ENCODE data around the gene CLCNKB.
"Not testable (repeated sequence)": the region's sequence is repeated elsewhere in the genome, so short reads cannot be mapped to it uniquely, and the experiment has no call there.

CLCNKB gene

GRCh38 chr1:16043521-16043920, at the start of gene CLCNKB:
Gene CLCNKB, plus strand, starts transcription at chr1:16043782. Its CDS starts 711 bp downstream, at chr1:16044493.
- no peak for DNase-seq (ENCODE audit: low read depth)

- no peak for DNase-seq (ENCODE audit: low read depth)
Observed at GRCh38 chr1:15994081-15994480, 49.5 kb upstream of the CLCNKB start.

DNA sequence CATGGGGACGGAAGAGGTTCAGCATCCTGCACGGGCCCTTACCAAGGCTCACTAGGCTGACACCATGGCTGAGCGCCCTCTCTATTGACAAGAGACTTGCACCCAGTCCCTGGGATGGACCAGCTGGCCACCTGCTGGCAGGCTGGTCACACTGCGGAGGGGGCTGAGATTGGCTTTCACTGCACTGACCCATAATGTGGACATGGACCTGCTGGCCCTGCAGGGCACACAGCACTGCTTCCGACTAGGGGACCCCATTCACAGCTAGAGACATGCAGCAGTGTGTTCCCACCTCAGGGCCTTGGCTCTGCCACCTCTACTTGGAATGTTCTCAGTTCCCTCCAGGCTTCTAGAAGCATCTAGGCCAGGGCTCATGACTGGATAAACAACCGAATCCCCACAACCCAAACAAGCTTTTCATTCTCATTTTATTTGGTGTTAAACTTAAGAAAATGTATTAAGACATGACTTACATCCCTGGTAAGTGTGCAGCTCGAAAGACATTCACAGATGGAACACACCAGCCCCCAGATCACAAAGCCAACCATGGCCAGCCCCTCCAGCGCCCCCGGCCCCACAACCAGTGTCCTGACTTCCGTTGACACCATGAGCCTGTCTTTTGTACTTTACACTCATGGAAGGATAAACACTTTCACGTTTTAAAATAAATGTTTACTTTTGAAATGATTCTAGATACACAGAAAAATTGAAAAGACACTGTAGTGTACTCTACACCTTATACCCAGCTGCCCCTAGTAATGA, 48.8 kb upstream of the CLCNKB start:
- DNase-seq (ENCODE audit: low read depth): peak; percentile 32

DNA sequence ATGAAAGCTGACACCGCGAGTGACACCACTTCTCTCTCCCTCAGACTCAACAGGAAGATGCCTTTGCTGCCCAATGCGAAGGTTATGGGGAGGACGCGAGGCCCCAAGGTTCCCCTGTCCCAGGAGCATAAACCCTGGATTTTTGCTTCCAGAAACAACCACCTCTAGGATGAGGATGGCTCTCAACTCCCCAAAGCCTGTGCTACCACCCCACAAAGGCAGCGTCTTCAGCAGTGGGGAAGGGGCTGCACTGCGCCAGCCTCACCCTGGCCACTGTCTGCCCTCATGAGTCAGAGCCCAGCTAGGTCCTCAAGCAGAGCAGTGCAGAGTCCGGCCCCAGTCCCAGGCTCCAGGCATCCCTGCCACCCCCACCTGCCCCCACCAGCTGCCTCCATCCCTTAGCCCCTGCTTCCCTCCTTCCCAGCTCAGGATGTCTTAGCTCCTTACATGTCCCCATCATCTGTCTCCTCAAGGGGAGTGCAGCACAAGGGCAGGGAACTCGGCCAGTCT, 46.5 kb upstream of the CLCNKB start:
- no peak for DNase-seq (ENCODE audit: low read depth)

DNA sequence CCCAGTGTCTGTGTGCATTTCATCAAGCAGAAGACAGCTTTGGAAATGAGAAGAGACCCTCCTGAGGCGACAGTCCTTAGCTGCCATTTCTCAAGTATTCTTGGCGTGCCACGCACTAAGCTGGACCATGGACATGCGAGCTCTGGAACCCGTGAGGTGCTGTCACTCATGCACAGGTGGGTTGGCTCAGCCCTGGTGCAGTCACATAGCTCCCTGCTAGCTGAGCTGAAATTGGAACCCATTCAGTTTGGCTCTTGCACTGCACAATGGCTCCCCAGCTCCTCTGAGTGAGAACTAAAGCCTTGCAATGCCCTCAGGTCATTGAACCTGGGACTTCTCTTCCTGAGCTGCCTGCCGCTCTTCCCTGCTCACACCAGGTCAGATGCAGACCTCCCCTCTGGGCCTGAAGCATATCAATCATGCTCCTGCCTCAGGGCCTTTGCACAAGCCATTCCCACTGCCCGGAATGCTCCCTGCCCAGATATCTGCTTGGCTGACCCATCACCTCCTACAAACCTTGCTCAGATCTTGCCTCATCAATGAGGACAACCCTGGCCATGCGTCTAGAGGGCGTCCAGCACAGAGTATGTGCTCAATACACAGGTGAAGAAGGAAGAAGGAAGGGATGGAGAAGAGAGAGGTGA, 45.8 kb upstream of the CLCNKB start:
- DNase-seq (ENCODE audit: low read depth): no peak

DNA sequence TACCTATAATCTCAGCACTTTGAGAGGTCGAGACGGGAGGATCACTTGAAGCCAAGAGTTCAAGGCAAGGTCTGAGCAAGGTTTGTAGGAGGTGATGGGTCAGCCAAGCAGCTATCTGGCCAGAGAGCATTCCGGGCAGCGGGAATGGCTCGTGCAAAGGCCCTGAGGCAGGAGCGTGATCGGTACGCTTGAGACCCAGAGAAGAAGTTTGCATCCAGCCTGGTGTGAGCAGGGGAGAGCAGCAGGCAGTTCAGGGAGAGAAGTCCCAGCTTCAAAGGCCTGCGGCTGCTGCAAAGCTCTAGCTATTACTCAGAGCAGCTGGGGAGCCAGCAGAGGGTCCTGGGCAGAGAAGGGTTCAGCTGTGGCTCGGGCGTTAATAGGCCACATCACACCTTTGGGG, 44.7 kb upstream of the CLCNKB start:
- DNase-seq (ENCODE audit: low read depth): no peak

DNA sequence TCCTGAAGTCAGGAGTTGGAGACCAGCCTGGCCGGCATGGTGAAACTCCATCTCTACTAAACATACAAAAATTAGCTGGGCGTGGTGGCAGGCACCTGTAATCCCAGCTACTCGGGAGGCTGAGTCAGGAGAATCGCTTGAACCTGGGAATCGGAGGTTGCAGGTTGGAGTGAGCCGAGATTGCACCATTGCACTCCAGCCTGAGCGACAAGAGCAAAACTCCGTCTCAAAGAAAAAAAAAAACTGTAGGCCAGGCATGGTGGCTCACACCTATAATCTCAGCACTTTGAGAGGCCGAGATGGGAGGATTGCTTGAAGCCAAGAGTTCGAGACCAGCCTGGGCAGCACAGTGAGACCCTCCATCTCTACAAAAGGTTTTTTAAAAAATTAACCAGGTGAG, 42.3 kb upstream of the CLCNKB start:
- DNase-seq (ENCODE audit: low read depth): not testable (repeated sequence)

- DNase-seq (ENCODE audit: low read depth): no peak
Observed at GRCh38 chr1:16005597-16005996, 38.0 kb upstream of the CLCNKB start.

GRCh38 chr1:16006010-16006409, 37.6 kb upstream of the CLCNKB start:
- no peak for DNase-seq (ENCODE audit: low read depth)

DNA sequence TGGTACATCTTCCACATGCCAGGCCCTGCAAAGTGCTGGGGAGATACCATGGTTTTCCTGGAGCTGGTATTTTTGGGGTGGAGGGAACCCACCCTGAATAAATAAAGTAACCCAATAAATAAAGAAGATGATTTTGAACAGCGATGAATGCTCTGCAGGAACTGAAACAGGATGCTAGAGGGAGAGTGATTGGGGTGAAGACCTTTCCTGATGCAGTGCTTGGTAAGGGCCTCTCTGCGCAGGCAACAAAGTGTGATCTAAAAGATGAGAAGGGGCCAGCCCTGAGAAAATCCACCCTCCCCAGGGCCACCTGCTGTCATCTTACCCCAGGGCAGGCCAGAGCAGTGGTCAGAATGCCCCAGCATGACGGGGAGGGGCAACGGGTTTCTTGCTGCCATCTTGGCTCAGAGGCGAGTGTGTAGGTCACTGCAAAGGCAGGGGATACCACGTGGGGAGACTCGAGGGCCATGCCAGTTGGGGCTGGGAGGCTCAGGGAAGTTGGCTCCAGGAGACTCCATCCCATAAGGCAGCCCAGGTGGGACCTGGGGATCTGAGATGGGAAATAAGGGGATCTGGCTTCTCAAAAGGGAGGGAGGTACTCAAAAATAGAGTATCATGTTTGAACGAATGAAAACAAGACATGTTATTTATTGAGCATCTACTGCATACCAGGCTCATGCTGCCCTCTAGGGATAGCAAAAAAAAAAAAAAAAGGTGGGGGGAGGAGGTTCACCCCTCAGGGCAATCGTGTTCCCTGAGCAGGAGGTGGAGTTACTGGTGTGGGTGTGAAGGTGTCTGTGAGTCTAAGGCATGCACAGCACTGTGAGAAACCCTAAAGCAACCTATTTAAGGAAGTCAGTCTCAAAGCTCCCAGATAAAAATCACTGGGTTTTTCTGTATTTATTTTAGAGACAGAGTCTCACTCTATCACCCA, 36.8 kb upstream of the CLCNKB start:
- DNase-seq (ENCODE audit: low read depth): no peak

DNA sequence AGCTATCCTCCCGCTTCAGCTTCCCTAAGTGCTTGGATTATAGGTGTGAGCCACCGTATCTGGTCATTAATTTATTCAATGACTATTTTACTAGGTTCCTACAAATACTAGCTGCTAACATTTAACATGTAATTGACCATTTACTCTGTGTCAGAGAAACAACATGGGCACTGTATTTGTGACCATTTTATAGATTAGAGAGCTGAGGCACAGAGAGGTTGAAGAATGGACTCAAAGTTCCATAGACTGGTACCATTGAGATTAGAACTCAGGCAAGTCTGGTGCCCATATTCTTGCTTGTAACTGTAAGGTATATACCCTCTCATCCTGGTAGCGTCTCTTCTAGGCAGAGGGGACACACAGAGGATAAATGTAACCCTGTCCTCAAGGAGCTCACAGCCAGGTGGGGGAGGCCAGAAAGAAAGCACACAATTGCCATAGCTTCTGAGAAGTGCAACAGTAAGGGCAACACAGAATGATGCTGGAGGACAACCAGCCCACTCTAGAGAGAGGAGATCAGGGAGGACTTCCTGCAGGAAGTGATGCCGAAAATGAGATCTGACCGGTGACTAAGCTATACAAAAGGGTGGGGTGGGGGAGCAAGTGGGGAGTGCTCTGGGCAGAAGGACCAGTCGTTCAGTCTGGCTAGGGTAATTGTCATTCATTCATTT, 35.8 kb upstream of the CLCNKB start:
- DNase-seq (ENCODE audit: low read depth): no peak

DNA sequence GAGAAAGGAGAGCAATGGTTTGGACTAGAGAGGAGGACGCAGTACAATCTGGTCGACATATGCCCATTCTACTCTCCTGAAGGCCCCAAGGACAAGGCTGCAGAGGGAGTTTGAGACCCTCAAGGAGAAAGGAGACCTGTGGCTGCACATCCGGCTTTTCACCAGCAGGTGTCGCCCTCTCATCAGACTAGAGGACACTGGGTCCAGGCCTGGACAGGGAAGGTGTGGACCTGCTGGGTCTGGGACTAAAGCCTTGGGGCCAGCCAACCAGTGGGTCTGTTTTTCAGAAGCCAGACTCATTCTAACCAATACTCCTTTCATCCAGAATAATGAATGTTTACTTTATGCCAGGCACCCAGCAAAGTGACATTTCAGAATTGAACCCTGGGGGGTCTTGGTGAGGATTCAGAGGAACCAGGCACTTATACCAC, 34.5 kb upstream of the CLCNKB start:
- DNase-seq (ENCODE audit: low read depth): peak; percentile 73

GRCh38 chr1:16009678-16010077, 33.9 kb upstream of the CLCNKB start:
- DNase-seq (ENCODE audit: low read depth): no peak

GRCh38 chr1:16010837-16011236, 32.7 kb upstream of the CLCNKB start:
- no peak for DNase-seq (ENCODE audit: low read depth)

- DNase-seq (ENCODE audit: low read depth): no peak
Observed at GRCh38 chr1:16011936-16012589, 31.5 kb upstream of the CLCNKB start.

DNA sequence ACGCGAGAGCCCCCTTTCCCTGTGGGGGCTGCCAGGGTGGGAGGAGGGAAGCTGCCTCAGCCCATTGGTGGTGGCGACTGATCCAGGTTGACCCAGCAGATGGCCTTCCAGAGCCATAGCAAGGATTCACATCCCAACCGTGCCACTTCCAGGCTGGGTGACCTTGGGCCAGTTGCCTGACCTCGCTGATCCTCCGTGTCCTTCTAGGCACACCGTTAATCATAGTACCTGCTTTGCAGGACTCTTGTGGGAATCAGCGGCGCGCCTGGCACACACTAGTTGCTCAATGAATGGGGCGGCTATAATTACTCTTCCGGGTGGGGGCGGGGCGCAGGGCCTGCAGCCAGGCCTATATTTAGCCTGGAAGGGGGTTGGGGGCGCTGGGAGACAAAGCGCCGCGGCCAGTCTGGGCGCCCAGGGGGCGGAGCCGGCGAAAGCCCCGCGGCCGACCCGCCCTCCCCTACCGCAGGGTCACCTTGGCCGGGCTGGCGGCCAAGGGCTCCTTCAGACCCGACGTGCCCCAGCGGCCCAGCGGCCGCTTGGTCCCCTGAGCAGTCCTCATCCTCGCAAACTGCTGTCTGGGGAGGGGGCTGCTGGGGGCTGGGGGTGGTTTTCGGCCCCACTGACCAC, 30.9 kb upstream of the CLCNKB start:
- DNase-seq (ENCODE audit: low read depth): no peak

GRCh38 chr1:16013220-16013907, 30.2 kb upstream of the CLCNKB start:
- peak; percentile 38 for DNase-seq (ENCODE audit: low read depth)

- no peak for DNase-seq (ENCODE audit: low read depth)
Observed at GRCh38 chr1:16013908-16014258, 29.7 kb upstream of the CLCNKB start.

- no peak for DNase-seq (ENCODE audit: low read depth)
Observed at GRCh38 chr1:16014509-16015482, 28.8 kb upstream of the CLCNKB start.

All from activated gamma-delta T cell treated with anti-CD3 and anti-CD28 coated beads, Interleukin-2, amount 50 U/mL, for 16 hours (primary cell).